GM18502 (cell line): ENCODE data around the gene SLC24A3.

ENCODE experiments used
- ATAC-seq: cut with Tn5 transposase; IDR thresholded peaks from one replicate; pipeline ENCODE4 v1.9.1; 2021; ENCODE audit warnings: mild to moderate bottlenecking; ENCODE audit not compliant: unreplicated experiment, poor library complexity

SLC24A3 gene

GRCh38 chr20:19300395-19300794, 88.0 kb downstream of the SLC24A3 start:
- ATAC-seq = no peak

DNA sequence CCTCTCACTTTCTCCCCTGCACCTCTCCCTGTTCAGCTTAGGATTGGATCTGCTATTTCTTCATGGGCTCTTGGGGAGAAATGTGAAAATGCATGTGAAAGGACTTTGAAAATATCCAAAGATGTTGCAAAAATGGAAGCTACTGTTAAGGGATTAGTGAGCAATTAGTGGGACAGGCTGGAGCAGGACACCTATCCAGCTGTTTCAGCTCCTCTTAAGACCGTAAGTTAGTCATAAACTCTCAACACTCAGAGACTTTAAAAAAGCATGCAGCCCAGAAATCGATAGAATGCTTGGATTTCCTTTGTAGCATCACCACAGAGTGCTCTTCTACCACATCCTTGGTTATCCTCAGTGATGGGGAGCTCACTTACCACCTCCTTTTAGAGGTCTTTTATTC, 88.7 kb downstream of the SLC24A3 start:
- no peak for ATAC-seq

- no peak for ATAC-seq
These were observed 89.4 kb downstream of the SLC24A3 start for GRCh38 chr20:19301843-19302242.

DNA sequence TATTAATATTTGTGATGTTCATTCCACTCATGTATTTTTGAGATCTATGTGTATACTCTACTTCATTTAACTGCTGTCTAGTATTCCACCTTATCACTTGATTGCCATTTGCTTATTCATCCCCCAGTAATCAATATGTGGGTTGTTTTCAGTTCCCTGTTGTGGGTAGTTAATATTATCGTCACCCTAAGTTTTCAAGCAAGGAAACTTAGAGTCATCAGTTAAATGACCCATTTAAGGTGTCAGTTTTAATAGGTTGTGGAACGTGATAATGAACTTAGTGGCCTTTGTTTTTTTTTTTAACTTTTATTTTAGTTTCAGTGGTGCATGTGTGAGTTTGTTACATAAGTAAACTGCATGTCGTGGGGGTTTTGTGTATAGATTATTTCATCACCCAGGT, 90.3 kb downstream of the SLC24A3 start:
- no peak for ATAC-seq

- ATAC-seq = no peak
These were observed 91.9 kb downstream of the SLC24A3 start for GRCh38 chr20:19304389-19304788.

GRCh38 chr20:19304886-19305415, 92.5 kb downstream of the SLC24A3 start:
- ATAC-seq = no peak

DNA sequence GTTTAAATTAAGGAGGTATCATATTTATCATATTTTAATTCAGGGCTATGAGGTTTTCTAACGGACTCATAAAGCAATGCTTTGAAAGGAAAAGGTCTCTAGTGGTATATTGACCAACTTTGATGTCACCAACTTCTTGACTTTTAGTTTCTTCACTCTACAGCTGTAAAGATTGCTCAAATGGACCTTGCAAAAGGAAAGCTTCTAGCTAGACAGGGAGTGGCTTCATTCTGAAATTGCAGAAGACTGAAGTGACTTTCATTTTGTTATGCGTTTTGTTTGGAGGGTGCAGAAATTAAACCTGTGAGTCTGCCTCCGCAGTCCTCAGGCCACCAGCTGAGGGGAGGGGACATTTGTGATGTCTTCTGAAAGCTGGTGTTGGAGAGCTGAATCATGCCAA, 95.7 kb downstream of the SLC24A3 start:
- no peak for ATAC-seq

DNA sequence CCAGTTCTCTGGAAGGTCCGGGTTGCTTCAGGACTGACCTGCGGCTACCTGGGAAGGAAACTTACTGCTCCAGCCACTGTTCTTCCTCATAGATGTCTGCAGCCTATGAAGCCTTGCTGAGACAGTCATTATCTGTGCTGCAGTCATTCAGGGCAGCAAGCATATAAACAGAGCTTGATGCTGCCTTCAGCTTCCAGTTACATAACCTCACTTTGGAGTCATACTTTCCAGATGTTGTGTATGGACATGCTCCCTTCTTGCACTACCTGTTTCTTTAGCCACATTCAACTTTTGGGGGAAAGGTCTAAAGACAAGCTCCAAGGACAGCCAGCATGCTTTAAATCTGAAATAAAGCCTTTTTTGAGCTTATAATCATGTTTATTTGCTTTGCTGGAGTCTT, 98.1 kb downstream of the SLC24A3 start:
- no peak for ATAC-seq

- no peak for ATAC-seq
These were observed 101.1 kb downstream of the SLC24A3 start for GRCh38 chr20:19313342-19314069.

- ATAC-seq = no peak
These were observed 102.2 kb downstream of the SLC24A3 start for GRCh38 chr20:19314621-19315020.

DNA sequence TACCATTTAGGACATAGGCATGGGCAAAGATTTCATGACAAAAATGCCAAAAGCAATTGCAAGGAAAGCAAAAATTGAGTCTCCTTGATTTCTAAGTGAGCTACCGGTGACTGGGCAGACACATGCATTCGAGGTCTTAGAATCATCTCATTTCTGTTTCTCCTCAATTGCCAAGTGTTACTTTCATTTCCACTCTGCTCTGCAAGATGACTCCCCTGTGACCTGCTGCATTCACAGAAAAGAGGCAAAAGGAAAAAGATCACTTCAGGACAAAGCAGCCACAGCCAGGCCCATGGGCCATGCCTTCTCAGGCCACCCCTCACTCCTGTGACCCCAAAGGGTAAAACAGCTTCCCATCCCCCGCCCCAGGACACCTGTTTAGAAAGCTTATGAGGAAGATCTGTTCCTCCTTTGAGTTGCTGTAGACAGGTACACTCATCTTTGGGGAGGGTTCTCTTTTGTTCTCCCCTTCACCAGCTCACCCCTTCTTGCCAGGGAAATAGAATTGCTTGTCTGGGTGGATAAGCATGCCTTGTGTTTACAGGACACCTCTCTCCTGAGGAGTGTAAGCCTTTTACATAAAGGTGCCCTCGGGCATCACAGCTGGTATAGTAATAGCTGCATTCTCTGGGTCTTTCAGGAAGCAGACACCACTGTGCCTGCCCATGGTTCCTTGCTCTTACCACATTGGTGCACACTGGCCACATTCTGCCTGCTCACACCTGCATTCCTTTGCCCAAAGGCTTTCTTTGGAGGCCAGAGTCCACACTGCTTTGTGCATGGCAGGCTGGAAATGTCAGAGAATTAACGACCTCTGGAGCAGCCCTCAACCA, 105.0 kb downstream of the SLC24A3 start:
- ATAC-seq = no peak

GRCh38 chr20:19318610-19319009, 106.2 kb downstream of the SLC24A3 start:
- ATAC-seq = no peak

GRCh38 chr20:19320005-19320404, 107.6 kb downstream of the SLC24A3 start:
- ATAC-seq = no peak

DNA sequence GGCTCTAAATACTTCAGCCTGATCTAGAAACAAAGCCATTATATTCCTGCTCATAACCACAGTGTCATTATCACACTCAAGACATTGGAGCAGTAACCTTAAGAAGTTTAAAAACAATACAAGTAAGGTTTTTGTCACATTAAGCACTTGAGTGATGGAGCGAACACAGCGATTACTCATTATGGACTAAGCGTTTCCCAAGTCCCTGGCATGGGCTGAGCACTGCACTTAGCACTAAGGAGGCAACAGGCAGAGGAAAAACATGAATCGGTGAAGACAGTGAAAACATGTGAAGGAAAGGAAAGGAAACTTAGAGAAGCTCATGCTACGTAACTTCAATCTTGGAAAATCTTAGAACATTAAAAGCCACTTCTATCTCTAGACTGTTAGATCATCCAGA, 108.7 kb downstream of the SLC24A3 start:
- ATAC-seq = no peak

- no peak for ATAC-seq
These were observed 109.9 kb downstream of the SLC24A3 start for GRCh38 chr20:19322061-19322985.

DNA sequence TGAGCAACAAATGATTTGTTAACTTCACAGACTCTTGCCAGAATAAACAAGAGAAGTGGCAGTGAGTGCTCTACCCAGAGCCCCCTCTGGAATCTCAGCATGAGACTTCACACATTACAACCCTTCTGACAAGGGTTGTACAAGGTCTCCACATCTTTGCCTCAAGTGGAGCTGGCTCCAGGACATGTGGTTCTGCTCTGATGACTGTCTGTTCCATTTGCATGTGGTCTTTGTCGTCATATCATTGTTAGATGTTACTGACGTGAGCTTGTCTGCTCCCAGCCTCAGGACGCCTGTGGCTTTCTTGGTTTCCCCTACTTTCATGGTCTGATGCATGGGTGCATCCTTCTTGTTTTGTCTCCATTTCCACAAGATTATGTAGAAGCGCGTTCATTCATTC, 115.0 kb downstream of the SLC24A3 start:
- no peak for ATAC-seq

DNA sequence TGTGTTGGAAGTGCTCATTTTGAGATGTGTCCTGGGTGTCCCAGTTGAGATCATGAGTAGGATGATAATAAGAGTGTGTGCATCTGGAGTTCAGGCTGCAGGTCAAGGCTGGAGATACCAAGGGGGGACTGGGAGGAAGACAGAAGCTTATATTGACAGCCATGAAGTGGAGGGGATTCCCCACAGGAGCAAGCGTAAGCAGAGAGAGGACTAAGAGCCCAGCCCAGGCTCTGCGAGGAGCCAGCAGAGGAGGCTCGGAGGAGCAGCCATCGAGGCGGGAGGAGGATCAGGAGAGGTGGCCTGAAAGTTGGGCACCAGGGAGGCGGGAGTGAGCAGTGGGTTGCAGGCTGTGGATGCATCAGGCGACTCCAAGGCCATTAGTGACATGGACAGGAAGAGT, 116.2 kb downstream of the SLC24A3 start:
- no peak for ATAC-seq

DNA sequence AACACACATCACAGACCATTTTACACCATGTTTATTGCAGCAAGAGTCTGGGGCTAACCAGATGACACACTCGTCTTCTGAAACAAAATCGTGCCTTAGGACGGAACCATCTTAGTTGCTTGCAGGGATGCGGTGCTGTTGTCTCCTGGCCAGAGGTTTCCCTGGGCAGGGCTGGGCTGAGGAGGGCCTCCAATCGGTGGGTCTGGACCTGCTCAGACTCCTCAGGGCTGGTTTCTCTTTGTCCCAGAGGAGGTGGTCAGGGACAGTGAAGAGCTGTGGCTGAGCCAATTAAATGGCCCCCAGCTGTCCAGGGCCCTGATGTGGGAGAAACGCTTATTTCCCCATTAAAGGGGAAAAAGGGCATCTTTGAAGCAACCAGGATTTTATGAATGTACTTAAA, 117.6 kb downstream of the SLC24A3 start:
- no peak for ATAC-seq

- ATAC-seq = no peak
These were observed 118.3 kb downstream of the SLC24A3 start for GRCh38 chr20:19330731-19331130.

GRCh38 chr20:19333563-19333962, 121.1 kb downstream of the SLC24A3 start:
- ATAC-seq = no peak
